ENCODE measurements around the gene SPHK1. TPM values are rescaled to one million over a fixed set of nuclear protein-coding genes. Genes with fewer than 3 reads are reported as not detected.
"Not testable (repeated sequence)": the region's sequence is repeated elsewhere in the genome, so short reads cannot be mapped to it uniquely, and the experiment has no call there.

SPHK1 gene
- total and polyA plus RNA-seq, 7 donors = 0.90 to 21.3 (median 3.1) TPM

GRCh38 chr17:76354747-76355310 is 29.6 kb upstream of the SPHK1 start:
- peak overlapping the region; percentile 90 for H3K4me3 ChIP-seq
- intact Hi-C loops (cut with DNase I) = no loop called here

DNA sequence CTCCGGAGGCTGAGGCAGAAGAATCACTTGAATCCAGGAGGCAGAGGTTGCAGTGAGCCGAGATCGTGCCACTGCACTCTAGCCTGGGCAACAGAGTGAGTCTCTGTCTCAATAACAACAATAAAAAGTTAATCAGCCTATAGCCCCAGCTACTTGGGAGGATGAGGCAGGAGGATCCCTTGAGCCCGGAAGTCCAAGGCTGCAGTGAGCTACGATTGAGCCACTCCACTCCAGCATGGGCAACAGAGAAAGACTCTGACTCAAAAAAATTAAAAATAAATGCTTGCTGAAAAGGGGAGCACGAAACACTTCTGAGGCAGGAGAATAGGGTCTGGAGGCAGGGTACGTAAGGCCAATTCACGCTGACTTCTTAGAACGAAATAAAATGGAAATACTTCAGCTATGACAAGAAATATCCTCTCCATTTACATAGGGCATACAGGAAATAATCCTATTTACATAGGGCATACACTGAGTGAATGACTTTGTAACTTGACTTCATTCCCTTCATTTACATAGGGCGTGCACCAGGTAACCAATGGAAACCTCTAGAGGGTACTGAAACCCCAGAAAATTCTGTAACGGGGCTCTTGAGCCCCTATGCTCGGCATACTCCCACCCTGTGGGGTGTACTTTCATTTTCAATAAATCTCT is 27.5 kb upstream of the SPHK1 start:
- WGBS, 3 donors = 75 to 79% (median 76%) methylated on average over 12 of the region's 12 CpGs
- Histone ChIP-seq H3K4me3 (no peak overlapping the region), H3K9me3 (no peaks in the 10 kb centered on the region), H3K36me3 (ENCODE audit: insufficient read depth in 1 of 2, low read depth in 1 of 2) (no peaks in the 10 kb centered on the region), H3K27ac (no peak overlapping the region), H3K4me1 (peaks cover 10% of the 10 kb centered on the region), H3K27me3 (ENCODE audit: insufficient read depth in 3 of 3, low read length in 2 of 3) (no peaks in the 10 kb centered on the region)
- intact Hi-C loops (cut with DNase I) = no loop called here
- DNase-seq (no peak), ATAC-seq (no peak)
- TF ChIP-seq CTCF (IDR thresholded peaks at IDR 0.05) = no peak

More at GRCh38 chr17:76354747-76355310, 29.6 kb upstream of the SPHK1 start:
- no peak for TF ChIP-seq CTCF (IDR thresholded peaks at IDR 0.05)
- no peak for DNase-seq
- Histone ChIP-seq H3K36me3 (ENCODE audit: insufficient read depth in 1 of 2, low read depth in 1 of 2) (no peaks in the 10 kb centered on the region), H3K4me1 (peaks cover 11% of the 10 kb centered on the region), H3K9me3 (no peaks in the 10 kb centered on the region), H3K27ac (no peak overlapping the region), H3K27me3 (ENCODE audit: insufficient read depth in 3 of 3, low read length in 2 of 3) (no peaks in the 10 kb centered on the region)
- no peak for ATAC-seq
- WGBS, 3 donors = 65 to 69% (median 66%) methylated on average over 13 of the region's 13 CpGs

- no peaks in the 10 kb centered on the region for H3K9me3 ChIP-seq
- intact Hi-C loops (cut with DNase I) = no loop called here
- H3K27ac ChIP-seq = no peak overlapping the region
- no peak for DNase-seq
- TF ChIP-seq CTCF (IDR thresholded peaks at IDR 0.05) = no peak
- H3K4me1 ChIP-seq = peaks cover 3% of the 10 kb centered on the region
- H3K36me3 ChIP-seq (ENCODE audit: insufficient read depth in 1 of 2, low read depth in 1 of 2) = no peaks in the 10 kb centered on the region
- no peaks in the 10 kb centered on the region for H3K27me3 ChIP-seq (ENCODE audit: insufficient read depth in 3 of 3, low read length in 2 of 3)
- WGBS, 3 donors = 86 to 87% (median 86%) methylated on average over 6 of the region's 6 CpGs
- no peak for ATAC-seq
- no peak overlapping the region for H3K4me3 ChIP-seq
Measured at GRCh38 chr17:76357597-76358158, 26.7 kb upstream of the SPHK1 start.

DNA sequence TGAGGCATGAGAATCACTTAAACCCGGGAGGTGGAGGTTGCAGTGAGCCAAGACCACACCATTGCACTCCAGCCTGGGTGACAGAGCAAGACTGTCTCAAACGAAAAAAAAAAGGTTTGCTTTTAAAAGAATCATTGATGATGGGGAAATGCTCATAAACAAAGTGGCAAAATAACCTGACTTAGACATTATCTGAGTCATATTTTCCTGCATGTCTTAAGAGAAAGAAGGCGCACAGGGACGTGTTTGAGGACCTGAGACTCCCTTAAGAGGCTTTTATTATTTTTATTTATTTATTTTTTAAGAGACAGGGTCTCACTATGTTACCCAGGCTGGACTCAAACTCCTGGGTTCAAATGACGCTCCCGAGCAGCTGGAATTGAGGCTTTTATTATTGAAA is 25.0 kb upstream of the SPHK1 start:
- H3K9me3 ChIP-seq = no peaks in the 10 kb centered on the region
- no peaks in the 10 kb centered on the region for H3K4me1 ChIP-seq
- H3K4me3 ChIP-seq = no peak overlapping the region
- H3K27me3 ChIP-seq (ENCODE audit: insufficient read depth in 3 of 3, low read length in 2 of 3) = peaks cover 0 to 4% (median 0%) of the 10 kb centered on the region in 3 donors
- H3K27ac ChIP-seq = no peak overlapping the region
- intact Hi-C loops (cut with DNase I) = no loop called here
- no peaks in the 10 kb centered on the region for H3K36me3 ChIP-seq (ENCODE audit: insufficient read depth in 1 of 2, low read depth in 1 of 2)
- no peak for ATAC-seq
- WGBS, 3 donors = 80 to 84% (median 82%) methylated on average over 6 of the region's 6 CpGs
- no peak for DNase-seq
- no peak for TF ChIP-seq CTCF (IDR thresholded peaks at IDR 0.05)

DNA sequence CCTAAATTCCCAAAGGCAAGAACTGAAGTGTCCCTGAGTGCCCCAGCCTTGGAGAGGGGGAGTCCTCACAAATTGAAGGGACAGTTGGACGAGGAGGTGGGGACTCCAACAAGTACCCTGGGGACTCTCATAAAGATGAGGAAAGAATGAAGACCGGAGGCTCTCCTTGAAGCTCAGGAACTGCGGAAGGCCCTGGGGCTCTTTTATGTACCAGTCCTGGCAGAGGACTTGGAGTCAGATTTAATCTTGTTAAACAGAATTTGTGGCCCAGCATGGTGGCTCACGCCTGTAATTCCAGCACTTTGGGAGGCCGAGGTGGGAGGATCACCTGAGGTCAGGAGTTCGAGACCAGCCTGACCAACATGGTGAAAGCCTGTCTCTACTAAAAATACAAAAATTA is 24.6 kb upstream of the SPHK1 start:
- not testable (repeated sequence) for DNase-seq; H3K4me3 ChIP-seq; H3K27me3 ChIP-seq (ENCODE audit: insufficient read depth in 3 of 3, low read length in 2 of 3); ATAC-seq; H3K27ac ChIP-seq; H3K36me3 ChIP-seq (ENCODE audit: insufficient read depth in 1 of 2, low read depth in 1 of 2); H3K9me3 ChIP-seq; H3K4me1 ChIP-seq
- WGBS, 3 donors = 82 to 87% (median 87%) methylated on average over 6 of the region's 6 CpGs
- intact Hi-C loops (cut with DNase I) = loop anchor here in 1 of 2 donors (10.0 kb wide), 1 partner anchor 45 kb away; no protein-coding TSS in a partner anchor
